ENCODE results near the gene CNKSR2.

DNA sequence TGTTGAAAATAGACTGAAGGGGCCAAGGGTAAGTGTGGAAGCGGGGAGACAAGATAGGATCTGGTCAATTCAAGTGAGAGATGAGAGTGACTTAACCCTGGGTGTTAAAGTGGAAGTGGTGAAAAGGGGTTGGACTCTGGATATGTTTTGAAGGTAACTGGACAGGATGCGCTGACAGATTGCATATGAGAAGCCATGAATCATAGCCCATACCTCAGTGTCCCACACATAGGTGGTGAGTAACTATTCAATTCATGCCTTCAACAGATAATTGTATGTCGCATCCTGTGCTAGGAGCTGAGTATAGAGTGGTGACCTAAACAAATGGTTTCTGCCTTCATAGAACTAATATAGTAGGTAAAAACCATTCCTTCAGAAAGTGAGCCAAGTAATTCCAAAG is 207.3 kb downstream of the CNKSR2 start:
- TF ChIP-seq CTCF (IDR thresholded peaks at IDR 0.05; ENCODE audit: low read depth, low read length) (no peak), EZH2phosphoT487 (IDR thresholded peaks at IDR 0.05; ENCODE audit: low read depth) (no peak)

All from OCI-LY3 (cell line).